ENCODE results near the gene NPAS3.

Gene NPAS3

GRCh38 chr14:33508126-33509062 is 569.7 kb downstream of the NPAS3 start:
- peak; percentile 28 for DNase-seq (ENCODE audit: low spot score)

GRCh38 chr14:33509454-33509853 is 570.8 kb downstream of the NPAS3 start:
- no peak for DNase-seq (ENCODE audit: low spot score)

- DNase-seq (ENCODE audit: low spot score): no peak
Measured at GRCh38 chr14:33510063-33510481, 571.4 kb downstream of the NPAS3 start.

GRCh38 chr14:33510991-33511390 is 572.3 kb downstream of the NPAS3 start:
- peak; percentile 75 for DNase-seq (ENCODE audit: low spot score)

- no peak for DNase-seq (ENCODE audit: low spot score)
Measured at GRCh38 chr14:33511851-33512640, 573.4 kb downstream of the NPAS3 start.

- DNase-seq (ENCODE audit: low spot score): no peak
Measured at GRCh38 chr14:33515441-33515840, 576.8 kb downstream of the NPAS3 start.

- no peak for DNase-seq (ENCODE audit: low spot score)
Measured at GRCh38 chr14:33515899-33516298, 577.2 kb downstream of the NPAS3 start.

- DNase-seq (ENCODE audit: low spot score): no peak
Measured at GRCh38 chr14:33516898-33517436, 578.3 kb downstream of the NPAS3 start.

- DNase-seq (ENCODE audit: low spot score): no peak
Measured at GRCh38 chr14:33521192-33521591, 582.5 kb downstream of the NPAS3 start.

- DNase-seq (ENCODE audit: low spot score): no peak
Measured at GRCh38 chr14:33524244-33524643, 585.6 kb downstream of the NPAS3 start.

- no peak for DNase-seq (ENCODE audit: low spot score)
Measured at GRCh38 chr14:33525626-33526025, 586.9 kb downstream of the NPAS3 start.

- DNase-seq (ENCODE audit: low spot score): no peak
Measured at GRCh38 chr14:33527023-33527634, 588.5 kb downstream of the NPAS3 start.

- DNase-seq (ENCODE audit: low spot score): no peak
Measured at GRCh38 chr14:33528655-33529054, 590.0 kb downstream of the NPAS3 start.

GRCh38 chr14:33529787-33530757 is 591.4 kb downstream of the NPAS3 start:
- no peak for DNase-seq (ENCODE audit: low spot score)

GRCh38 chr14:33532553-33532952 is 593.9 kb downstream of the NPAS3 start:
- DNase-seq (ENCODE audit: low spot score): no peak

- no peak for DNase-seq (ENCODE audit: low spot score)
Measured at GRCh38 chr14:33534104-33534503, 595.4 kb downstream of the NPAS3 start.

GRCh38 chr14:33534632-33535031 is 596.0 kb downstream of the NPAS3 start:
- no peak for DNase-seq (ENCODE audit: low spot score)

- DNase-seq (ENCODE audit: low spot score): no peak
Measured at GRCh38 chr14:33539918-33540357, 601.3 kb downstream of the NPAS3 start.

- DNase-seq (ENCODE audit: low spot score): no peak
Measured at GRCh38 chr14:33541171-33541570, 602.5 kb downstream of the NPAS3 start.

All from SK-N-DZ (cell line).